H9 (cell line): Measurements from ENCODE around the gene LCE3E. TPM values are rescaled to one million over a fixed set of nuclear protein-coding genes. Genes with fewer than 3 reads are reported as not detected.

Experiments used
- DNase-seq: peaks from one replicate; pipeline ENCODE4 v3.0.0-alpha.2; 2017
- H2AFZ ChIP-seq: one replicate; pipeline ENCODE4 v1.6.1; 2013; ENCODE audit warnings: mild to moderate bottlenecking, low read length, control low read depth, moderate library complexity
- H2AK5ac ChIP-seq: 2 replicates; pipeline ENCODE4 v1.6.1; 2013; ENCODE audit warnings: low read length, control low read depth, mixed read lengths; ENCODE audit not compliant: insufficient read length
- H2BK120ac ChIP-seq: one replicate; pipeline ENCODE4 v1.6.1; 2013; ENCODE audit warnings: low read depth, mild to moderate bottlenecking, low read length, control low read depth, inconsistent platforms; ENCODE audit not compliant: poor library complexity, severe bottlenecking
- H2BK12ac ChIP-seq: 2 replicates; pipeline ENCODE4 v1.6.1; 2013; ENCODE audit warnings: low read length, control low read depth, mixed read lengths, low read depth; ENCODE audit not compliant: insufficient read length
- H2BK15ac ChIP-seq: 2 replicates; pipeline ENCODE4 v1.6.1; 2013; ENCODE audit warnings: low read depth, low read length, control low read depth
- H2BK20ac ChIP-seq: one replicate; pipeline ENCODE4 v1.6.1; 2013; ENCODE audit warnings: low read depth, mild to moderate bottlenecking, low read length, control low read depth, inconsistent platforms; ENCODE audit not compliant: poor library complexity, severe bottlenecking
- H2BK5ac ChIP-seq: 2 replicates; pipeline ENCODE4 v1.6.1; 2013; ENCODE audit warnings: low read length, control low read depth, mixed read lengths; ENCODE audit not compliant: insufficient read length
- H3K14ac ChIP-seq: 2 replicates; pipeline ENCODE4 v1.6.1; 2013; ENCODE audit warnings: low read length, control low read depth; ENCODE audit not compliant: insufficient read depth
- H3K18ac ChIP-seq: 2 replicates; pipeline ENCODE4 v1.6.1; 2013; ENCODE audit warnings: low read depth, mild to moderate bottlenecking, mixed read lengths, low read length, control low read depth; ENCODE audit not compliant: insufficient read length
- H3K23ac ChIP-seq: 2 replicates; pipeline ENCODE4 v1.6.1; 2013; ENCODE audit warnings: low read length, control low read depth, mixed read lengths, low read depth; ENCODE audit not compliant: insufficient read length
- H3K23me2 ChIP-seq: 2 replicates; pipeline ENCODE4 v1.6.1; 2013; ENCODE audit warnings: low read depth, mild to moderate bottlenecking, mixed read lengths, low read length, control low read depth; ENCODE audit not compliant: insufficient read length, poor library complexity, severe bottlenecking
- H3K27ac ChIP-seq: 2 replicates; pipeline ENCODE4 v1.5.1; 2013; ENCODE audit warnings: low read length, control low read depth, mixed read lengths, low read depth; ENCODE audit not compliant: insufficient read length
- H3K27me3 ChIP-seq: 2 replicates; pipeline ENCODE4 v1.6.1; 2013; ENCODE audit warnings: low read length, control low read depth, inconsistent platforms; ENCODE audit not compliant: insufficient read depth
- H3K4ac ChIP-seq: 2 replicates; pipeline ENCODE4 v1.6.1; 2013; ENCODE audit warnings: low read depth, mild to moderate bottlenecking, control low read depth, inconsistent platforms, low read length, moderate library complexity
- H3K4me1 ChIP-seq: 2 replicates; pipeline ENCODE4 v1.6.1; 2013; ENCODE audit warnings: low read length, control low read depth, inconsistent platforms; ENCODE audit not compliant: insufficient read depth
- H3K4me2 ChIP-seq: 2 replicates; pipeline ENCODE4 v1.6.1; 2013; ENCODE audit warnings: low read length, control low read depth, mixed read lengths; ENCODE audit not compliant: insufficient read length, insufficient read depth
- H3K56ac ChIP-seq: 2 replicates; pipeline ENCODE4 v1.6.1; 2013; ENCODE audit warnings: low read depth, mild to moderate bottlenecking, mixed read lengths, low read length, control low read depth; ENCODE audit not compliant: insufficient read length
- H3K79me1 ChIP-seq: 2 replicates; pipeline ENCODE4 v1.6.1; 2013; ENCODE audit warnings: low read depth, mild to moderate bottlenecking, moderate library complexity, low read length, control low read depth, inconsistent platforms; ENCODE audit not compliant: insufficient read depth, poor library complexity, severe bottlenecking
- H3K79me2 ChIP-seq: 2 replicates; pipeline ENCODE4 v1.6.1; 2013; ENCODE audit warnings: low read length, control low read depth, inconsistent platforms; ENCODE audit not compliant: insufficient read depth
- H3K9ac ChIP-seq: 2 replicates; pipeline ENCODE4 v1.6.1; 2013; ENCODE audit warnings: low read length, control low read depth, mixed read lengths; ENCODE audit not compliant: insufficient read length; ENCODE audit errors: extremely low read depth
- H3K9me3 ChIP-seq: one replicate; pipeline ENCODE4 v1.6.1; 2013; ENCODE audit warnings: low read depth, low read length, inconsistent platforms; ENCODE audit not compliant: control insufficient read depth
- H3T11ph ChIP-seq: one replicate; pipeline ENCODE4 v1.6.1; 2013; ENCODE audit warnings: mild to moderate bottlenecking, low read length, control low read depth, inconsistent platforms
- H4K20me1 ChIP-seq: one replicate; pipeline ENCODE4 v1.6.1; 2013; ENCODE audit not compliant: control insufficient read depth, insufficient read length, insufficient read depth
- H4K5ac ChIP-seq: 2 replicates; pipeline ENCODE4 v1.6.1; 2013; ENCODE audit warnings: low read depth, mild to moderate bottlenecking, mixed read lengths, low read length, control low read depth; ENCODE audit not compliant: insufficient read length
- H4K8ac ChIP-seq: replicated peaks from 2 replicates; pipeline ENCODE4 v1.6.1; 2013; ENCODE audit warnings: low read length, control low read depth, mixed read lengths, low read depth; ENCODE audit not compliant: insufficient read length
- H4K91ac ChIP-seq: 2 replicates; pipeline ENCODE4 v1.6.1; 2013; ENCODE audit warnings: low read depth, mild to moderate bottlenecking, moderate library complexity, mixed read lengths, low read length, control low read depth; ENCODE audit not compliant: insufficient read length
- H3K27ac Mint-ChIP-seq, 3 experiments: 2 replicates in 2 of 3; 3 replicates in 1 of 3; pipeline ENCODE4 v1.8.0; 2020 to 2021; ENCODE audit warnings: mixed read lengths in 3 of 3, mild to moderate bottlenecking in 1 of 3, moderate library complexity in 1 of 3
- H3K27me3 Mint-ChIP-seq: 2 replicates; pipeline ENCODE4 v1.8.0; 2021; ENCODE audit warnings: low read depth, mild to moderate bottlenecking, moderate library complexity, mixed read lengths
- H3K36me3 Mint-ChIP-seq, 3 experiments: 2 replicates in 2 of 3; 3 replicates in 1 of 3; pipeline ENCODE4 v1.8.0; 2020 to 2021; ENCODE audit warnings: low read depth in 3 of 3, mixed read lengths in 3 of 3; ENCODE audit not compliant: insufficient read depth in 1 of 3
- H3K4me1 Mint-ChIP-seq, 2 experiments: 2 replicates each; pipeline ENCODE4 v1.8.0; 2020; ENCODE audit warnings: mixed read lengths in 2 of 2
- H3K4me3 Mint-ChIP-seq, 2 experiments: 2 replicates in 1 of 2; 3 replicates in 1 of 2; pipeline ENCODE4 v1.8.0; 2020 to 2021; ENCODE audit warnings: mild to moderate bottlenecking in 2 of 2, mixed read lengths in 2 of 2, moderate library complexity in 1 of 2
- H3K9me3 Mint-ChIP-seq, 2 experiments: 2 replicates in 1 of 2; 3 replicates in 1 of 2; pipeline ENCODE4 v1.8.0; 2020; ENCODE audit warnings: mild to moderate bottlenecking in 2 of 2, mixed read lengths in 2 of 2, moderate library complexity in 1 of 2
- WGBS: extraction: QIAGEN DNeasy Blood & Tissue Kit; methylation state at CpG from one replicate; pipeline ENCODE4 v1.1.7; 2013; ENCODE audit warnings: missing lambda C conversion rate, low lambda C conversion rate, mixed read lengths; ENCODE audit not compliant: insufficient read length; ENCODE audit errors: extremely low coverage; 5-methylcytosine and 5-hydroxymethylcytosine counted together
- total RNA-seq: library from RNA; stranded (reverse); gene quantifications from 2 replicates; pipeline ENCODE4 v1.2.1, GENCODE V29; 2021
- TF ChIP-seq, protein P1 (sequence below): fragments of 200-600 bp; sonication (generic); conservative IDR thresholded peaks from 3 replicates; pipeline ENCODE4 v1.8.0; 2021; ENCODE audit warnings: antibody characterized with exemption, mild to moderate bottlenecking

The LCE3E gene
- total RNA-seq, 1 experiment from 2014 or later = not detected

GRCh38 chr1:152517237-152517811 is 49.3 kb downstream of the LCE3E start:
- no CpG with 5 or more reads among the region's 7 CpGs for WGBS
- H2AFZ ChIP-seq = no peak overlapping the region
- no peak overlapping the region for H3K56ac ChIP-seq
- H3K4ac ChIP-seq = no peak overlapping the region
- no peak overlapping the region for H3K9ac ChIP-seq
- H2AK5ac ChIP-seq = no peak overlapping the region
- no peak for DNase-seq
- no peaks in the 10 kb centered on the region for H4K20me1 ChIP-seq
- no peak overlapping the region for H3T11ph ChIP-seq
- no peak overlapping the region for H2BK5ac ChIP-seq
- Mint-ChIP-seq H3K36me3 (peaks cover 0 to 23% (median 9%) of the 10 kb centered on the region in 3 experiments; a peak in 5 of 7 replicates), H3K4me3 (no peak overlapping the region), H3K27me3 (no peaks in the 10 kb centered on the region; the same call in 1 of the 2 replicates), H3K4me1 (no peaks in the 10 kb centered on the region), H3K9me3 (peaks cover 52 to 59% of the 10 kb centered on the region in 2 experiments), H3K27ac (no peak overlapping the region)
- no peak overlapping the region for H4K5ac ChIP-seq
- H2BK20ac ChIP-seq = no peak overlapping the region
- H3K27me3 ChIP-seq = no peaks in the 10 kb centered on the region
- H3K9me3 ChIP-seq = peaks cover 95% of the 10 kb centered on the region
- no peak overlapping the region for H2BK120ac ChIP-seq
- H2BK12ac ChIP-seq = no peak overlapping the region
- H3K23ac ChIP-seq = no peak overlapping the region
- H3K18ac ChIP-seq = no peak overlapping the region
- H4K8ac ChIP-seq = no peak overlapping the region
- no peaks in the 10 kb centered on the region for H3K4me1 ChIP-seq
- H3K79me2 ChIP-seq = no peaks in the 10 kb centered on the region
- H3K14ac ChIP-seq = no peak overlapping the region
- no peaks in the 10 kb centered on the region for H3K79me1 ChIP-seq
- no peak overlapping the region for H3K4me2 ChIP-seq
- H4K91ac ChIP-seq = no peak overlapping the region
- H3K27ac ChIP-seq = no peak overlapping the region
- TF ChIP-seq, protein P1, sequence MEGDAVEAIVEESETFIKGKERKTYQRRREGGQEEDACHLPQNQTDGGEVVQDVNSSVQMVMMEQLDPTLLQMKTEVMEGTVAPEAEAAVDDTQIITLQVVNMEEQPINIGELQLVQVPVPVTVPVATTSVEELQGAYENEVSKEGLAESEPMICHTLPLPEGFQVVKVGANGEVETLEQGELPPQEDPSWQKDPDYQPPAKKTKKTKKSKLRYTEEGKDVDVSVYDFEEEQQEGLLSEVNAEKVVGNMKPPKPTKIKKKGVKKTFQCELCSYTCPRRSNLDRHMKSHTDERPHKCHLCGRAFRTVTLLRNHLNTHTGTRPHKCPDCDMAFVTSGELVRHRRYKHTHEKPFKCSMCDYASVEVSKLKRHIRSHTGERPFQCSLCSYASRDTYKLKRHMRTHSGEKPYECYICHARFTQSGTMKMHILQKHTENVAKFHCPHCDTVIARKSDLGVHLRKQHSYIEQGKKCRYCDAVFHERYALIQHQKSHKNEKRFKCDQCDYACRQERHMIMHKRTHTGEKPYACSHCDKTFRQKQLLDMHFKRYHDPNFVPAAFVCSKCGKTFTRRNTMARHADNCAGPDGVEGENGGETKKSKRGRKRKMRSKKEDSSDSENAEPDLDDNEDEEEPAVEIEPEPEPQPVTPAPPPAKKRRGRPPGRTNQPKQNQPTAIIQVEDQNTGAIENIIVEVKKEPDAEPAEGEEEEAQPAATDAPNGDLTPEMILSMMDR = no peak
- H3K23me2 ChIP-seq = no peaks in the 10 kb centered on the region
- H2BK15ac ChIP-seq = no peak overlapping the region
